ENCODE data around the gene ZFHX2. TPM values are rescaled to one million over a fixed set of nuclear protein-coding genes. Genes with fewer than 3 reads are reported as not detected.

The ZFHX2 gene
- total and polyA plus RNA-seq, 5 donors: 0.31 to 1.0 (median 0.79) TPM

- DNase-seq: peak in 1 of 3 donors; percentile 42
- 88% methylated on average over 11 of the region's 11 CpGs for WGBS
- H3K27me3 ChIP-seq (ENCODE audit: control insufficient read depth, insufficient read depth): no peaks in the 10 kb centered on the region
- intact Hi-C loops (cut with DNase I): loop anchor here in 2 of 4 donors (10.0 kb wide), 1 partner anchor 241 kb away; the partner anchor contains the start of gene PABPN1 (in 2 of the 2)
- ATAC-seq: no peak
- no peaks in the 10 kb centered on the region for H3K4me1 ChIP-seq (ENCODE audit: control insufficient read depth, insufficient read depth, low read length)
- H3K9me3 ChIP-seq (ENCODE audit: control insufficient read depth, low read length): no peaks in the 10 kb centered on the region
- H3K4me3 ChIP-seq (ENCODE audit: low read length): no peak overlapping the region
- H3K27ac ChIP-seq (ENCODE audit: low read length): no peak overlapping the region
Observed at GRCh38 chr14:23565626-23566025, 14.1 kb upstream of the ZFHX2 start.

DNA sequence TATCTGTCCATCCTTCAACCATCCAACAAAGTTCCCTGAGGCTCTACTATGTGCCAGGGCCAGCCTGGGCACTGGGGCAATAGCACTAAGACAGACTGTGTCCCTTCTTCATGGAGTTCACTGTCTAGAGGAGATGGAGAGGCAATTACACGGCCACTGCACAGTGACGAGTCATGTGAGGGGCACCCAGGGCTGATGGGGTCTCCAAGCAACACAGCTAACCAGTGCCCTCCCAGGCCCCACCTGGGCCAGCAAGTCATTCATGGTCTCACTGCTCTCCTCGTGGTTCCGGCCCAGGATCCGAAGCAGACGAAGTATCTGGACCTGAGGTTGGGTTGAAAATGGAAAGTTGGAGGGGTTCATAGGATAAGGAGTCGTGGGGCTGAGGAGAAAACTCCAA lies 13.3 kb upstream of the ZFHX2 start:
- H3K9me3 ChIP-seq (ENCODE audit: control insufficient read depth, low read length): no peaks in the 10 kb centered on the region
- ATAC-seq (no peak), DNase-seq (peak in 1 of 3 donors; percentile 46)
- no peaks in the 10 kb centered on the region for H3K27me3 ChIP-seq (ENCODE audit: control insufficient read depth, insufficient read depth)
- 89% methylated on average over 7 of the region's 7 CpGs for WGBS
- intact Hi-C loops (cut with DNase I): loop anchor here in 2 of 4 donors (10.0 kb wide), 1 partner anchor 240 kb away; the partner anchor contains the start of gene PABPN1 (in 2 of the 2)
- no peak overlapping the region for H3K27ac ChIP-seq (ENCODE audit: low read length)
- no peak overlapping the region for H3K4me3 ChIP-seq (ENCODE audit: low read length)
- H3K4me1 ChIP-seq (ENCODE audit: control insufficient read depth, insufficient read depth, low read length): no peaks in the 10 kb centered on the region

DNA sequence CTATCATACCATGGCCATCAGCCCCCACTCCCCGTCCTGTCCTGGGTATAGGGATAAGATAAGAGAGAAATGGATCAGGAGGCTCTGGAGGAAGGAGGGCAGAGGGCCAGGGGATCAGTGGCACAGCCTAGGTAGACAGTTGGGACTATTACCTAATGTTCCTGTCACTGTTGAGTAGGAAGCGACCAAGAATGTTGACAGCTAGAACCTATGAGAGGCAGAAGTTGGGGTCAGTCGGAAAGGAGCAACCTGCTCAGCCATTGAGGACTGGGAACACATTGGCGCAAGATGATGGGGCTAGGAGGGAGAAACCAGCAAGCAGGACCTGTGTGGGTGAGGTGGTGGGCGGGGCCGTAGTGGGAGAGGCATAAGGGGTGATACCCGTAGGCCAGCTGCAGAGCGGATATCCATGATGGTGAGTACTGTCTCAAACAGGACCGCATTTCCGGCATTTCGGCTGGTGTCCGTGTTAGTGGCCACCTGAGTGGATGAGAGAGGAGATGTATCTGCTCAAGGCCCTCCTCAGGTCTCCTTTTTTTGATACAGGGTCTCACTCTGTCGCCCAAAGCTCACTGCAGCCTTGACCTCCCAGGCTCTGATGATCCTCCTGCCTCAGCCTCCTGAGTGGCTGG lies 12.7 kb upstream of the ZFHX2 start:
- H3K4me3 ChIP-seq (ENCODE audit: low read length): no peak overlapping the region
- no peaks in the 10 kb centered on the region for H3K27me3 ChIP-seq (ENCODE audit: control insufficient read depth, insufficient read depth)
- no peaks in the 10 kb centered on the region for H3K4me1 ChIP-seq (ENCODE audit: control insufficient read depth, insufficient read depth, low read length)
- intact Hi-C loops (cut with DNase I): loop anchor here in 2 of 4 donors (10.0 kb wide), 1 partner anchor 239 kb away; the partner anchor contains the start of gene PABPN1 (in 2 of the 2)
- ATAC-seq (no peak), DNase-seq (peak in 1 of 3 donors; percentile 60)
- H3K27ac ChIP-seq (ENCODE audit: low read length): no peak overlapping the region
- H3K9me3 ChIP-seq (ENCODE audit: control insufficient read depth, low read length): no peaks in the 10 kb centered on the region
- 87% methylated on average over 13 of the region's 13 CpGs for WGBS

GRCh38 chr14:23563473-23564180 lies 12.1 kb upstream of the ZFHX2 start:
- no peak overlapping the region for H3K27ac ChIP-seq (ENCODE audit: low read length)

DNA sequence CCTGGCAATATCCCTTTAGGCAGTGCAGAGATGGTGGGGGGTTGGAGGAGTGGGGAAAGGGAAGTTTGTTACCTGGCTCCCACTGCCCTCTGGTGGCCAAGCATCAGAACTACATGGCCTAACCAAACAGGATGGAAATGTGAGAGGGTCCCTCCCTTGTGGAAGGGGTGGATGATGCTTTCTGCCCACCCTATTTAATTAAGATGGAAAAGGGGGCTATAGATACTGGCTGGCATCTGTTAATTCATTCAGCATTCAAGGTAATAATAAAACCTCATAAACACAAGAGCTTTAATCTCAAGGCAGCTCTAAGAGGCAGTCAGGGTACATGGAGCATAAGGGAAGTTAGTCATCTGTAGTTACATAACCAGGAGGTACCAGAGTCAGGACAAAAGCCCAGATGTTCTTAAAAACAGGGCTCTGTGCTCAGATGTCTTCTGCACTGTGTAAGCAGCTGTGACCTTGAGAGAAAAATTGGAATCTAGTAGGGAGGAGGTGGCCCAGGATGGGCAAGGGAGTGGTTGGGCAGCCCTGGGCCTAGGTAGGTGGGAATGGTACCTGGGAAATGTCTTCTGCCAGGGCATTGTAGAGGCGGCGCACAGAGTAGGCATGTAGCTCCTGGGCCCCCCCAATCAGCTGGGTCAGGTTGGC lies 11.4 kb upstream of the ZFHX2 start:
- intact Hi-C loops (cut with DNase I): loop anchor here in 3 of 4 donors (2.0 to 10.0 kb wide), 3 partner anchors 84 to 238 kb away; partner anchors contain the start of gene PABPN1 (in 2 of the 3)
- WGBS: 96% methylated on average over 2 of the region's 2 CpGs
- Histone ChIP-seq H3K9me3 (ENCODE audit: control insufficient read depth, low read length) (no peaks in the 10 kb centered on the region), H3K4me1 (ENCODE audit: control insufficient read depth, insufficient read depth, low read length) (no peaks in the 10 kb centered on the region), H3K27me3 (ENCODE audit: control insufficient read depth, insufficient read depth) (no peaks in the 10 kb centered on the region), H3K27ac (ENCODE audit: low read length) (no peak overlapping the region), H3K4me3 (ENCODE audit: low read length) (no peak overlapping the region)
- DNase-seq: peak in 2 of 3 donors; percentile 69 to 71
- ATAC-seq: peak in 1 of 2 donors; percentile 4

More at GRCh38 chr14:23563473-23564180, 12.1 kb upstream of the ZFHX2 start:
- DNase-seq: peak in 2 of 3 donors; percentile 46 to 55
- Histone ChIP-seq H3K27me3 (ENCODE audit: control insufficient read depth, insufficient read depth) (no peaks in the 10 kb centered on the region), H3K4me1 (ENCODE audit: control insufficient read depth, insufficient read depth, low read length) (no peaks in the 10 kb centered on the region), H3K4me3 (ENCODE audit: low read length) (no peak overlapping the region), H3K9me3 (ENCODE audit: control insufficient read depth, low read length) (no peaks in the 10 kb centered on the region)
- WGBS: 81% methylated on average over 14 of the region's 14 CpGs
- intact Hi-C loops (cut with DNase I): loop anchor here in 3 of 4 donors (2.0 to 10.0 kb wide), 3 partner anchors 85 to 239 kb away; partner anchors contain the start of gene PABPN1 (in 2 of the 3)
- no peak for ATAC-seq

DNA sequence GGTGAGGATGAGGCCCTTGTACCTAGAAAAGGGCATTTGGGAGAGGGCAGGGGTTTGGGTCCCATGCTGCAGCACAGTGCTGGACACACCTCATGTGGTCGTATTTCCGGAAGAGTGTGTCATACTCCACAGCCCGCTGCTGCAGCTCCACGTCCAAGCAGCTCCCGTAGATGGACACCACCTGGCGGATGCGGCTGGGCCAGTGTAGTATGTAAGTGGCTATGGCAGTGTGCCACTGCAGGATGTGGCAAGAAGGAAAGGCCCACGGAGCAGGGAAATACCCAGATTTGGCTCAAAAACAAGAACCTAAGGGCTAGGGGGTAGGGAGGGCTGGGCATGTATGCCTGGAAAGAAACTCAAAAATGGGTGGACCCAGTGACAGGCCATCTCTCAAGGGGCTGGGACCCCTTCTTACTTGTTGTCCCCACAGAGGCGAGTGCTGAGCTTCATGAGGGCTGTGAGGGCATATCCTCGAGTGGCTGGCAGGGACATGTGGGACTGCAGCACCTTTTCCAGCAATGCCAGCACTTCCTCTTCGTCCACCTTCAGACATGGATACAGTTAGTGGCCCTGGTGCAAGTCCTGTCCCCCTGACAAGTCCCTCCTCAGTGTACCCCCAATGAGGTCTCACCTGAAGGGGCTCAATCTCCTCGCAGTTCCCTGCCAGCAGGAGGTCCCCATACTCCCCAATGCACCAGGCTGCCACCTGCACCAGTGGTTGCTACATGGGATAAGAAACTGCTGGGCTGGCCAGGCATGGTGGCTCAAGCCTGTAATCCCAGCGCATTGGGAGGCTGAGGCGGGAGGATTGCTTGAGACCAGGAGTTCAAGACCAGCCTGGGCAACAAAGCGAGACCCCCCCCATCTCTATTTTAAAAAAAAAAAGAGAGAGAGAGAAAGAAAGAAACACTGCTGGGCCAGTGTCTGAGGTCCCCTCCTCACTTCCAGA lies 10.6 kb upstream of the ZFHX2 start:
- H3K4me1 ChIP-seq (ENCODE audit: control insufficient read depth, insufficient read depth, low read length): peaks cover under 1% of the 10 kb centered on the region
- H3K4me3 ChIP-seq (ENCODE audit: low read length): no peak overlapping the region
- ATAC-seq: no peak
- H3K27ac ChIP-seq (ENCODE audit: low read length): no peak overlapping the region
- 76% methylated on average over 15 of the region's 15 CpGs for WGBS
- peak in 2 of 3 donors; percentile 46 to 66 for DNase-seq
- no peaks in the 10 kb centered on the region for H3K9me3 ChIP-seq (ENCODE audit: control insufficient read depth, low read length)
- intact Hi-C loops (cut with DNase I): loop anchor here in 3 of 4 donors (2.0 to 10.0 kb wide), 3 partner anchors 83 to 237 kb away; partner anchors contain the start of gene PABPN1 (in 2 of the 3)
- no peaks in the 10 kb centered on the region for H3K27me3 ChIP-seq (ENCODE audit: control insufficient read depth, insufficient read depth)

DNA sequence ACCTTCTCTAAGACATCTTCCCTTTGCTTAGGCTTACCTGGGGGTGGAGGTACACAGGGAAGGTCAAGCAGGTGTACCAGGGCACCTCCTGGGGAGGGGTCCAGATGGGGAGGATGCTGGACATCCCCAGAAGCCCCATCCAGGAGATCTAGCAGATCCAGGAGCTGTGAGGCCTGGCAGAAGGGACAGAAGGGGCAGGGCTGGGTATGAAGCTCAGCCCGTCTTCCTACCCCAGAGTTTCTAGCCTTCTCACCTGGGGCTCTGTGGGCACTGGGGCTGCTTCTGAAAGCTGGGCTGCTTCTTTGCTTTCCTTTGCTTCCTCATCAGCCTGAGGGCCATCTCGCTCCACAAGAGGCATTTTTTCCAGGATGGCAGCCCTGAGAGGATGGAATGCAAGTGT lies 9.7 kb upstream of the ZFHX2 start:
- H3K4me3 ChIP-seq (ENCODE audit: low read length): no peak overlapping the region
- H3K27me3 ChIP-seq (ENCODE audit: control insufficient read depth, insufficient read depth): no peaks in the 10 kb centered on the region
- peaks cover 7% of the 10 kb centered on the region for H3K4me1 ChIP-seq (ENCODE audit: control insufficient read depth, insufficient read depth, low read length)
- DNase-seq (peak in 1 of 3 donors; percentile 34), ATAC-seq (no peak)
- 89% methylated on average over 2 of the region's 2 CpGs for WGBS
- H3K9me3 ChIP-seq (ENCODE audit: control insufficient read depth, low read length): no peaks in the 10 kb centered on the region
- no peak overlapping the region for H3K27ac ChIP-seq (ENCODE audit: low read length)
- intact Hi-C loops (cut with DNase I): loop anchor here in 2 of 4 donors (10.0 kb wide), 1 partner anchor 236 kb away; the partner anchor contains the start of gene PABPN1 (in 2 of the 2)

GRCh38 chr14:23559926-23560520 lies 8.5 kb upstream of the ZFHX2 start:
- Histone ChIP-seq H3K9me3 (ENCODE audit: control insufficient read depth, low read length) (no peaks in the 10 kb centered on the region), H3K27ac (ENCODE audit: low read length) (no peak overlapping the region), H3K27me3 (ENCODE audit: control insufficient read depth, insufficient read depth) (no peaks in the 10 kb centered on the region), H3K4me3 (ENCODE audit: low read length) (no peak overlapping the region), H3K4me1 (ENCODE audit: control insufficient read depth, insufficient read depth, low read length) (peaks cover 7% of the 10 kb centered on the region)
- 86% methylated on average over 3 of the region's 3 CpGs for WGBS
- DNase-seq (peak in 1 of 3 donors; percentile 2), ATAC-seq (no peak)
- intact Hi-C loops (cut with DNase I): loop anchor here in 3 of 4 donors (5.0 to 10.0 kb wide), 2 partner anchors 83 to 235 kb away; partner anchors contain the start of gene PABPN1 (in 2 of the 3)

- Histone ChIP-seq H3K4me3 (ENCODE audit: low read length) (no peak overlapping the region), H3K4me1 (ENCODE audit: control insufficient read depth, insufficient read depth, low read length) (peaks cover 7% of the 10 kb centered on the region), H3K9me3 (ENCODE audit: control insufficient read depth, low read length) (no peaks in the 10 kb centered on the region), H3K27me3 (ENCODE audit: control insufficient read depth, insufficient read depth) (no peaks in the 10 kb centered on the region), H3K27ac (ENCODE audit: low read length) (no peak overlapping the region)
- ATAC-seq (no peak), DNase-seq (peak in 2 of 3 donors; percentile 82 to 83)
- intact Hi-C loops (cut with DNase I): loop anchor here in 1 of 4 donors (5.0 kb wide), 1 partner anchor 82 kb away; no protein-coding TSS in a partner anchor
- 75% methylated on average over 21 of the region's 21 CpGs for WGBS
Observed at GRCh38 chr14:23559010-23559925, 7.7 kb upstream of the ZFHX2 start.
